ENCODE results near the gene EXO1. TPM values are rescaled to one million over a fixed set of nuclear protein-coding genes. Genes with fewer than 3 reads are reported as not detected.

Gene EXO1
- total and polyA plus RNA-seq, 2 experiments from 2014 or later = 6.2 TPM

- no peaks in the 10 kb centered on the region for H3K9me2 ChIP-seq (ENCODE audit: insufficient read depth)
- no peak for TF ChIP-seq EZH2phosphoT487 (IDR thresholded peaks at IDR 0.05; ENCODE audit: insufficient read depth, low read depth)
- TF ChIP-seq EZH2 (IDR thresholded peaks at IDR 0.05; ENCODE audit: insufficient read depth, poor library complexity, severe bottlenecking) = no peak
- peak overlapping the region; percentile 58 for H3K4me2 ChIP-seq (ENCODE audit: unreplicated experiment)
- H3K27me3 ChIP-seq (replicated peaks; ENCODE audit: insufficient read depth) = no peaks in the 10 kb centered on the region
- no peaks in the 10 kb centered on the region for H3K36me3 ChIP-seq (ENCODE audit: low read depth)
- no peak overlapping the region for H3K4me3 ChIP-seq
- peak overlapping the region; percentile 30; the same call in 1 of the 2 replicates for H3K27ac ChIP-seq
- 0 out of 2 replicates have a peak, but pooled peaks cover 13% of the 10 kb centered on the region for H3F3A ChIP-seq (ENCODE audit: insufficient read depth)
- in situ Hi-C loops (cut with MboI) = no loop called here
- 0 out of 2 replicates have a peak overlapping the region, but pooled peaks have one; percentile 40 for H2AFZ ChIP-seq
- no peak overlapping the region for H3K9ac ChIP-seq
- H3K79me2 ChIP-seq (ENCODE audit: insufficient read depth) = no peaks in the 10 kb centered on the region
- no peaks in the 10 kb centered on the region for H4K20me1 ChIP-seq (ENCODE audit: insufficient read depth)
- H3K4me1 ChIP-seq (ENCODE audit: insufficient read depth) = peaks cover 24% of the 10 kb centered on the region
- peak; percentile 75 for DNase-seq
- 49 to 56% methylated on average over 3 of the region's 3 CpGs for WGBS, 2 experiments (ENCODE audit: low coverage in 1 of 2, low lambda C conversion rate in 2 of 2, missing lambda C conversion rate in 2 of 2)
- no peaks in the 10 kb centered on the region for H3K9me3 ChIP-seq (ENCODE audit: low read depth)
Observed at GRCh38 chr1:241828463-241829021, 19.5 kb upstream of the EXO1 start.

GRCh38 chr1:241829468-241829867 is 18.5 kb upstream of the EXO1 start:
- peak overlapping the region; percentile 40; the same call in 1 of the 2 replicates for H2AFZ ChIP-seq
- H3K27me3 ChIP-seq (replicated peaks; ENCODE audit: insufficient read depth) = no peaks in the 10 kb centered on the region
- H3K27ac ChIP-seq = no peak overlapping the region
- H3K79me2 ChIP-seq (ENCODE audit: insufficient read depth) = no peaks in the 10 kb centered on the region
- no peak overlapping the region for H3K4me3 ChIP-seq
- H3K36me3 ChIP-seq (ENCODE audit: low read depth) = no peaks in the 10 kb centered on the region
- 0 out of 2 replicates have a peak, but pooled peaks cover 13% of the 10 kb centered on the region for H3F3A ChIP-seq (ENCODE audit: insufficient read depth)
- in situ Hi-C loops (cut with MboI) = no loop called here
- H3K9me3 ChIP-seq (ENCODE audit: low read depth) = no peaks in the 10 kb centered on the region
- H3K9me2 ChIP-seq (ENCODE audit: insufficient read depth) = no peaks in the 10 kb centered on the region
- no peaks in the 10 kb centered on the region for H4K20me1 ChIP-seq (ENCODE audit: insufficient read depth)
- H3K9ac ChIP-seq = no peak overlapping the region
- H3K4me2 ChIP-seq (ENCODE audit: unreplicated experiment) = no peak overlapping the region
- DNase-seq = no peak
- H3K4me1 ChIP-seq (ENCODE audit: insufficient read depth) = peaks cover 25% of the 10 kb centered on the region
- TF ChIP-seq EZH2phosphoT487 (IDR thresholded peaks at IDR 0.05; ENCODE audit: insufficient read depth, low read depth) (no peak), EZH2 (IDR thresholded peaks at IDR 0.05; ENCODE audit: insufficient read depth, poor library complexity, severe bottlenecking) (no peak)

DNA sequence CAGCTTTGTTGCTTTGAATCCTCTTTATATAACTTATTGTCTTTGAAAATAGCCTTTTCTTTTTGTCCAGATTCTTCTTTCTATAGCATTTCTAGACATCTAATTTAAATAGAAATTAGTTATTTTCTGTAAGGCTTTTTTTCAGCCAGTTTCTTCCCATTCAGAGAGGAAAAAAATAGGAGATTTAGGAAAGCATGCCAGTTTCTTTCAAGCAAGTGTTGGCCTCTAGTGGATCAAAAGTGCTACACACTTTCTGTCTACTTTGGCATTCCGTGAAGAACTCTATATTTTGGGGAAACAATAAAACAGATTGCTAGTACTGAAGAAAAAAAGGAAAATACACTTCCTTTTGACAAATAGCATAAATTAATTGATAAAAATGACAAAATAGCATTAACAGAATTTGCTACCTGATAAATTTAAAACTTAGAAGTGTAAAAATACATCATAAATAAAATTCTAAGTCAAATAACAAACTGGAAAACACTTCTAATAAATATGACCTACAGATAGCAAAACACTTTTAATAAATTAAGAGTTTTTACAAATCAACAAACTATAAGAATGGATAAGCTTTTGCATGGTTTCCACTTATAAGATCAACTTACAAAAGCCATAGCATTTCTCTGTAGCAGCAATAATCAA is 13.1 kb upstream of the EXO1 start:
- H3K4me2 ChIP-seq (ENCODE audit: unreplicated experiment) = no peak overlapping the region
- DNase-seq = peak; percentile 80
- in situ Hi-C loops (cut with MboI) = loop anchor here (10.0 kb wide), 2 partner anchors 220 to 300 kb away; partner anchors contain the start of gene KMO

DNA sequence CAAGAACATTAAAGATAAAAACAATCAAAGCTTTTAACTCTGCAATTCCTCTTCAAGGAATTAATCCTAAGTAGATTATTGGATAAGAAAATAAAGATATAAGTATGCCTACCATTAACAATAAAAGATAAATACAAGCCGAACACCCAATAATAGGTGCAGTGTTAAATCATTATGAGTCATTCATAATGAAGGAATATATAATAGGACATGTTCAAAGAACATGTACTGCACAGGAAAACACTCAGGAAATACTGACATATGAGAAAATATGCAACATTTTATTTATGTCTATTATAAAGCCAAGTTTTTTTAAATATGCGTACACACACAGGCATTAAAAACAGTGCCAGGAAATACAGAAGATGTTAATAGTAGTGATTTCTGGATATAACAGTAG is 11.1 kb upstream of the EXO1 start:
- Histone ChIP-seq H3K36me3 (ENCODE audit: low read depth) (no peaks in the 10 kb centered on the region), H3K79me2 (ENCODE audit: insufficient read depth) (no peaks in the 10 kb centered on the region), H3K27me3 (replicated peaks; ENCODE audit: insufficient read depth) (no peaks in the 10 kb centered on the region), H3K4me3 (no peak overlapping the region), H3K27ac (no peak overlapping the region; the same call in 1 of the 2 replicates), H3K9me3 (ENCODE audit: low read depth) (no peaks in the 10 kb centered on the region), H2AFZ (no peak overlapping the region), H4K20me1 (ENCODE audit: insufficient read depth) (no peaks in the 10 kb centered on the region), H3K9me2 (ENCODE audit: insufficient read depth) (no peaks in the 10 kb centered on the region), H3K4me1 (ENCODE audit: insufficient read depth) (peaks cover 30% of the 10 kb centered on the region), H3K4me2 (ENCODE audit: unreplicated experiment) (no peak overlapping the region), H3K9ac (no peak overlapping the region), H3F3A (ENCODE audit: insufficient read depth) (peaks cover 17% of the 10 kb centered on the region)
- TF ChIP-seq EZH2phosphoT487 (IDR thresholded peaks at IDR 0.05; ENCODE audit: insufficient read depth, low read depth) (no peak), EZH2 (IDR thresholded peaks at IDR 0.05; ENCODE audit: insufficient read depth, poor library complexity, severe bottlenecking) (no peak)
- no peak for DNase-seq
- in situ Hi-C loops (cut with MboI) = loop anchor here (10.0 kb wide), 2 partner anchors 222 to 302 kb away; partner anchors contain the start of gene KMO
- WGBS, 2 experiments (ENCODE audit: low coverage in 1 of 2, low lambda C conversion rate in 2 of 2, missing lambda C conversion rate in 2 of 2) = 66 to 73% methylated on average over 2 of the region's 2 CpGs

More for the DNA sequence above, 13.1 kb upstream of the EXO1 start:
- Histone ChIP-seq H3K36me3 (ENCODE audit: low read depth) (no peaks in the 10 kb centered on the region), H3K4me1 (ENCODE audit: insufficient read depth) (peaks cover 26% of the 10 kb centered on the region), H4K20me1 (ENCODE audit: insufficient read depth) (no peaks in the 10 kb centered on the region), H3K27ac (no peak overlapping the region), H3K4me3 (no peak overlapping the region), H3K9ac (no peak overlapping the region), H2AFZ (0 out of 2 replicates have a peak overlapping the region, but pooled peaks have one; percentile 39), H3F3A (ENCODE audit: insufficient read depth) (peaks cover 14% of the 10 kb centered on the region; the same call in 1 of the 2 replicates), H3K79me2 (ENCODE audit: insufficient read depth) (no peaks in the 10 kb centered on the region), H3K27me3 (replicated peaks; ENCODE audit: insufficient read depth) (no peaks in the 10 kb centered on the region), H3K9me2 (ENCODE audit: insufficient read depth) (no peaks in the 10 kb centered on the region), H3K9me3 (ENCODE audit: low read depth) (no peaks in the 10 kb centered on the region)
- TF ChIP-seq EZH2 (IDR thresholded peaks at IDR 0.05; ENCODE audit: insufficient read depth, poor library complexity, severe bottlenecking) = no peak
- TF ChIP-seq EZH2phosphoT487 (IDR thresholded peaks at IDR 0.05; ENCODE audit: insufficient read depth, low read depth) = no peak
- WGBS, 2 experiments (ENCODE audit: low coverage in 1 of 2, low lambda C conversion rate in 2 of 2, missing lambda C conversion rate in 2 of 2) = 3 to 13% methylated on average over 1 of the region's 1 CpG

All from GM23248 (cell line).